Measurements from ENCODE around the gene FBXL17.

DNA sequence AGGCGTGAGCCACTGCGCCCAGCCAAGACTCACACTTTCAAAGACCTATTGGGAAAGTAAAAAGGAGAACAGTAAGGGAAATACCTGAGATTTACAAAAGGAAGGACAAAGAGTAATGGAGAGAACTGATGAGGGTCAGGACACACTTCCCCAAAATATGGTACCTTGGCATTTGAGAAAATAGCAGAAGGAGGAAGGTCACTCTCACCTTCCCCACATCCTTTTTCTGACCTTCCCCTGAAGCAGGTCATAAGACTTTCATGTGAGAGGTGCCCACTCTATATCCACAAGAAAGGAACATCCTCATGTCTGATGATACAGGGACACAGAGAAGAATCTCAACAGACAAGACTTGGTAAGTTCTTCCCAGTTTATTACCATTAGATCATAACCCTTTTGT is 272.8 kb downstream of the FBXL17 start:
- TF ChIP-seq ELF4 (CRISPR knock-in tag; IDR thresholded peaks at IDR 0.05; ENCODE audit: low read depth) (no peak), NFYB (CRISPR knock-in tag; conservative IDR thresholded peaks at IDR 0.05; ENCODE audit: low read depth) (no peak), NR2C2 (CRISPR knock-in tag; IDR thresholded peaks at IDR 0.05) (no peak), JUN (CRISPR knock-in tag; IDR thresholded peaks at IDR 0.05) (no peak)
- TF ChIP-seq, protein P1, sequence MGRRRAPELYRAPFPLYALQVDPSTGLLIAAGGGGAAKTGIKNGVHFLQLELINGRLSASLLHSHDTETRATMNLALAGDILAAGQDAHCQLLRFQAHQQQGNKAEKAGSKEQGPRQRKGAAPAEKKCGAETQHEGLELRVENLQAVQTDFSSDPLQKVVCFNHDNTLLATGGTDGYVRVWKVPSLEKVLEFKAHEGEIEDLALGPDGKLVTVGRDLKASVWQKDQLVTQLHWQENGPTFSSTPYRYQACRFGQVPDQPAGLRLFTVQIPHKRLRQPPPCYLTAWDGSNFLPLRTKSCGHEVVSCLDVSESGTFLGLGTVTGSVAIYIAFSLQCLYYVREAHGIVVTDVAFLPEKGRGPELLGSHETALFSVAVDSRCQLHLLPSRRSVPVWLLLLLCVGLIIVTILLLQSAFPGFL (CRISPR knock-in tag; IDR thresholded peaks at IDR 0.05; ENCODE audit: borderline replicate concordance), result no peak
- TF ChIP-seq, protein P2, sequence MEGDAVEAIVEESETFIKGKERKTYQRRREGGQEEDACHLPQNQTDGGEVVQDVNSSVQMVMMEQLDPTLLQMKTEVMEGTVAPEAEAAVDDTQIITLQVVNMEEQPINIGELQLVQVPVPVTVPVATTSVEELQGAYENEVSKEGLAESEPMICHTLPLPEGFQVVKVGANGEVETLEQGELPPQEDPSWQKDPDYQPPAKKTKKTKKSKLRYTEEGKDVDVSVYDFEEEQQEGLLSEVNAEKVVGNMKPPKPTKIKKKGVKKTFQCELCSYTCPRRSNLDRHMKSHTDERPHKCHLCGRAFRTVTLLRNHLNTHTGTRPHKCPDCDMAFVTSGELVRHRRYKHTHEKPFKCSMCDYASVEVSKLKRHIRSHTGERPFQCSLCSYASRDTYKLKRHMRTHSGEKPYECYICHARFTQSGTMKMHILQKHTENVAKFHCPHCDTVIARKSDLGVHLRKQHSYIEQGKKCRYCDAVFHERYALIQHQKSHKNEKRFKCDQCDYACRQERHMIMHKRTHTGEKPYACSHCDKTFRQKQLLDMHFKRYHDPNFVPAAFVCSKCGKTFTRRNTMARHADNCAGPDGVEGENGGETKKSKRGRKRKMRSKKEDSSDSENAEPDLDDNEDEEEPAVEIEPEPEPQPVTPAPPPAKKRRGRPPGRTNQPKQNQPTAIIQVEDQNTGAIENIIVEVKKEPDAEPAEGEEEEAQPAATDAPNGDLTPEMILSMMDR (IDR thresholded peaks at IDR 0.05), result no peak
- TF ChIP-seq, protein P3, sequence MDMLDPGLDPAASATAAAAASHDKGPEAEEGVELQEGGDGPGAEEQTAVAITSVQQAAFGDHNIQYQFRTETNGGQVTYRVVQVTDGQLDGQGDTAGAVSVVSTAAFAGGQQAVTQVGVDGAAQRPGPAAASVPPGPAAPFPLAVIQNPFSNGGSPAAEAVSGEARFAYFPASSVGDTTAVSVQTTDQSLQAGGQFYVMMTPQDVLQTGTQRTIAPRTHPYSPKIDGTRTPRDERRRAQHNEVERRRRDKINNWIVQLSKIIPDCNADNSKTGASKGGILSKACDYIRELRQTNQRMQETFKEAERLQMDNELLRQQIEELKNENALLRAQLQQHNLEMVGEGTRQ (CRISPR knock-in tag; IDR thresholded peaks at IDR 0.05), result no peak
- TF ChIP-seq, protein P4, sequence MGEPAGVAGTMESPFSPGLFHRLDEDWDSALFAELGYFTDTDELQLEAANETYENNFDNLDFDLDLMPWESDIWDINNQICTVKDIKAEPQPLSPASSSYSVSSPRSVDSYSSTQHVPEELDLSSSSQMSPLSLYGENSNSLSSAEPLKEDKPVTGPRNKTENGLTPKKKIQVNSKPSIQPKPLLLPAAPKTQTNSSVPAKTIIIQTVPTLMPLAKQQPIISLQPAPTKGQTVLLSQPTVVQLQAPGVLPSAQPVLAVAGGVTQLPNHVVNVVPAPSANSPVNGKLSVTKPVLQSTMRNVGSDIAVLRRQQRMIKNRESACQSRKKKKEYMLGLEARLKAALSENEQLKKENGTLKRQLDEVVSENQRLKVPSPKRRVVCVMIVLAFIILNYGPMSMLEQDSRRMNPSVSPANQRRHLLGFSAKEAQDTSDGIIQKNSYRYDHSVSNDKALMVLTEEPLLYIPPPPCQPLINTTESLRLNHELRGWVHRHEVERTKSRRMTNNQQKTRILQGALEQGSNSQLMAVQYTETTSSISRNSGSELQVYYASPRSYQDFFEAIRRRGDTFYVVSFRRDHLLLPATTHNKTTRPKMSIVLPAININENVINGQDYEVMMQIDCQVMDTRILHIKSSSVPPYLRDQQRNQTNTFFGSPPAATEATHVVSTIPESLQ (CRISPR knock-in tag; IDR thresholded peaks at IDR 0.05), result no peak
- TF ChIP-seq, protein P5, sequence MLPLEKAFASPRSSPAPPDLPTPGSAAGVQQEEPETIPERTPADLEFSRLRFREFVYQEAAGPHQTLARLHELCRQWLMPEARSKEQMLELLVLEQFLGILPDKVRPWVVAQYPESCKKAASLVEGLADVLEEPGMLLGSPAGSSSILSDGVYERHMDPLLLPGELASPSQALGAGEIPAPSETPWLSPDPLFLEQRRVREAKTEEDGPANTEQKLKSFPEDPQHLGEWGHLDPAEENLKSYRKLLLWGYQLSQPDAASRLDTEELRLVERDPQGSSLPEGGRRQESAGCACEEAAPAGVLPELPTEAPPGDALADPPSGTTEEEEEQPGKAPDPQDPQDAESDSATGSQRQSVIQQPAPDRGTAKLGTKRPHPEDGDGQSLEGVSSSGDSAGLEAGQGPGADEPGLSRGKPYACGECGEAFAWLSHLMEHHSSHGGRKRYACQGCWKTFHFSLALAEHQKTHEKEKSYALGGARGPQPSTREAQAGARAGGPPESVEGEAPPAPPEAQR (CRISPR knock-in tag; IDR thresholded peaks at IDR 0.05), result no peak

Measured in WTC11 (cell line).